ENCODE measurements around the gene FAM107B. TPM values are rescaled to one million over a fixed set of nuclear protein-coding genes. Genes with fewer than 3 reads are reported as not detected.

The FAM107B gene
- total RNA-seq, 1 experiment from 2014 or later = 41.3 TPM

- intact Hi-C loops (cut with micrococcal nuclease) = no loop called here
- ChIA-PET POLR2A (interaction anchor here (0.7 to 1.0 kb wide), 2 partner anchors 254 to 276 kb away, joined by 3 read pairs; no protein-coding TSS in a partner anchor), CTCF (interaction anchor here (0.6 to 1.1 kb wide), 3 partner anchors 46 to 510 kb away, joined by 3 to 5 read pairs (median 4); no protein-coding TSS in a partner anchor)
- DNase-seq (ENCODE audit: unreplicated experiment) = no peak
- Mint-ChIP-seq H3K27me3 (ENCODE audit: insufficient read depth, unreplicated experiment) (no peaks in the 10 kb centered on the region), H3K27ac (ENCODE audit: low read depth, unreplicated experiment) (no peak overlapping the region), H3K4me3 (ENCODE audit: unreplicated experiment) (no peak overlapping the region), H3K36me3 (ENCODE audit: insufficient read depth, unreplicated experiment) (no peaks in the 10 kb centered on the region), H3K4me1 (ENCODE audit: insufficient read depth, unreplicated experiment) (peaks cover 15% of the 10 kb centered on the region), H3K9me3 (ENCODE audit: unreplicated experiment) (peaks cover 7% of the 10 kb centered on the region)
- no TSS peak for BruUV-seq (replicated peaks)
- no peak for TF ChIP-seq CTCF (IDR thresholded peaks at IDR 0.05; ENCODE audit: unreplicated experiment)
These were observed 205.2 kb downstream of the FAM107B start for GRCh38 chr10:14569274-14570060.

- Mint-ChIP-seq H3K4me3 (ENCODE audit: unreplicated experiment) (no peak overlapping the region), H3K27me3 (ENCODE audit: insufficient read depth, unreplicated experiment) (no peaks in the 10 kb centered on the region), H3K27ac (ENCODE audit: low read depth, unreplicated experiment) (no peak overlapping the region), H3K9me3 (ENCODE audit: unreplicated experiment) (peaks cover 7% of the 10 kb centered on the region), H3K4me1 (ENCODE audit: insufficient read depth, unreplicated experiment) (peaks cover 14% of the 10 kb centered on the region), H3K36me3 (ENCODE audit: insufficient read depth, unreplicated experiment) (no peaks in the 10 kb centered on the region)
- no peak for DNase-seq (ENCODE audit: unreplicated experiment)
- BruUV-seq (replicated peaks) = no TSS peak
- intact Hi-C loops (cut with micrococcal nuclease) = no loop called here
- ChIA-PET POLR2A (no interaction called here), CTCF (no interaction called here)
- no peak for TF ChIP-seq CTCF (IDR thresholded peaks at IDR 0.05; ENCODE audit: unreplicated experiment)
These were observed 207.3 kb downstream of the FAM107B start for GRCh38 chr10:14567421-14567820.

GRCh38 chr10:14566498-14566897 lies 208.2 kb downstream of the FAM107B start:
- DNase-seq (ENCODE audit: unreplicated experiment) = no peak
- H3K27ac Mint-ChIP-seq (ENCODE audit: low read depth, unreplicated experiment) = no peak overlapping the region
- TF ChIP-seq CTCF (IDR thresholded peaks at IDR 0.05; ENCODE audit: unreplicated experiment) = no peak
- POLR2A ChIA-PET = no interaction called here
- peaks cover 5% of the 10 kb centered on the region for H3K4me1 Mint-ChIP-seq (ENCODE audit: insufficient read depth, unreplicated experiment)
- H3K36me3 Mint-ChIP-seq (ENCODE audit: insufficient read depth, unreplicated experiment) = no peaks in the 10 kb centered on the region
- H3K4me3 Mint-ChIP-seq (ENCODE audit: unreplicated experiment) = no peak overlapping the region
- CTCF ChIA-PET = interaction anchor here (0.6 kb wide), 1 partner anchor 28 kb away, joined by 3 read pairs; no protein-coding TSS in a partner anchor
- peaks cover 7% of the 10 kb centered on the region for H3K9me3 Mint-ChIP-seq (ENCODE audit: unreplicated experiment)
- no TSS peak for BruUV-seq (replicated peaks)
- H3K27me3 Mint-ChIP-seq (ENCODE audit: insufficient read depth, unreplicated experiment) = no peaks in the 10 kb centered on the region
- intact Hi-C loops (cut with micrococcal nuclease) = no loop called here

GRCh38 chr10:14565199-14565598 lies 209.5 kb downstream of the FAM107B start:
- ChIA-PET POLR2A (no interaction called here), CTCF (interaction anchor here (1.8 kb wide), 1 partner anchor 28 kb away, joined by 7 read pairs; no protein-coding TSS in a partner anchor)
- peaks cover 7% of the 10 kb centered on the region for H3K9me3 Mint-ChIP-seq (ENCODE audit: unreplicated experiment)
- peaks cover 3% of the 10 kb centered on the region for H3K4me1 Mint-ChIP-seq (ENCODE audit: insufficient read depth, unreplicated experiment)
- no peak for TF ChIP-seq CTCF (IDR thresholded peaks at IDR 0.05; ENCODE audit: unreplicated experiment)
- no peak overlapping the region for H3K4me3 Mint-ChIP-seq (ENCODE audit: unreplicated experiment)
- no TSS peak for BruUV-seq (replicated peaks)
- no peaks in the 10 kb centered on the region for H3K27me3 Mint-ChIP-seq (ENCODE audit: insufficient read depth, unreplicated experiment)
- no peak overlapping the region for H3K27ac Mint-ChIP-seq (ENCODE audit: low read depth, unreplicated experiment)
- no peaks in the 10 kb centered on the region for H3K36me3 Mint-ChIP-seq (ENCODE audit: insufficient read depth, unreplicated experiment)
- DNase-seq (ENCODE audit: unreplicated experiment) = no peak
- intact Hi-C loops (cut with micrococcal nuclease) = no loop called here
